Psoas muscle (tissue), 8 donors: Measurements from ENCODE around the gene MYMX. TPM values are rescaled to one million over a fixed set of nuclear protein-coding genes. Genes with fewer than 3 reads are reported as not detected.
"Not testable (repeated sequence)": the region's sequence is repeated elsewhere in the genome, so short reads cannot be mapped to it uniquely, and the experiment has no call there.

Source experiments
- ATAC-seq, 4 donors: fragments of 200-7000 bp; cut with Tn5 transposase; one replicate each; pipeline ENCODE4 v1.9.1; 2020; ENCODE audit warnings: moderate library complexity in 3 of 4, mild to moderate bottlenecking in 2 of 4
- DNase-seq, 2 donors: peaks; one replicate each; pipeline ENCODE4 v3.0.0-alpha.2; 2020
- H3K27ac ChIP-seq: fragments of 200-600 bp; one replicate; pipeline ENCODE4 v1.8.0; 2022
- H3K27me3 ChIP-seq, 3 donors: fragments of 200-600 bp in 1 of 3; one replicate each; pipeline versions ENCODE4 v1.6.1 to v1.8.0; 2013 to 2022; ENCODE audit warnings: low read length in 2 of 3, mild to moderate bottlenecking in 2 of 3, moderate library complexity in 1 of 3; ENCODE audit not compliant: insufficient read depth in 3 of 3
- H3K36me3 ChIP-seq, 2 donors: fragments of 200-600 bp in 1 of 2; one replicate each; pipeline versions ENCODE4 v1.6.1 to v1.8.0; 2013 to 2022; ENCODE audit warnings: low read depth in 1 of 2, mild to moderate bottlenecking in 1 of 2, moderate library complexity in 1 of 2; ENCODE audit not compliant: insufficient read depth in 1 of 2
- H3K4me1 ChIP-seq: fragments of 200-600 bp; one replicate; pipeline ENCODE4 v1.8.0; 2022
- H3K4me3 ChIP-seq: fragments of 200-600 bp; one replicate; pipeline ENCODE4 v1.8.0; 2022; ENCODE audit warnings: mild to moderate bottlenecking
- H3K9me3 ChIP-seq: fragments of 200-600 bp; one replicate; pipeline ENCODE4 v1.8.0; 2022
- CTCF ChIP-seq: fragments of 200-600 bp; IDR thresholded peaks from one replicate; pipeline ENCODE4 v1.8.0; 2022; ENCODE audit warnings: antibody characterized with exemption
- WGBS, 3 donors: extraction: QIAGEN DNeasy Blood & Tissue Kit; methylation state at CpG; one replicate each; pipeline versions ENCODE4 v1.1.6 to v1.1.7; 2013; 5-methylcytosine and 5-hydroxymethylcytosine counted together
- intact Hi-C, 2 donors: fragments of 100-400 bp; cut with DNase I; formaldehyde crosslinking; loops; one replicate each; pipeline versions ENCODE4 v1.11.0 to v1.14.2; 2022
- polyA plus RNA-seq, 3 donors: library from polyadenylated mRNA; stranded (reverse); fragments of 200-250 nt; gene quantifications; one replicate each; pipeline ENCODE4 v1.2.3, GENCODE V29; 2013
- total RNA-seq, 4 donors: library from RNA; stranded (reverse); fragmentation: NEBNext Ultra II Directional in 2 of 4; extraction: Animal tissue kit (Norgen Biotek cat#: 25700) in 2 of 4; gene quantifications; one replicate each; pipeline versions ENCODE4 v1.2.1 to v1.2.4, GENCODE V29; 2021 to 2023
- donor health status: healthy with polysubstance abuse.
- donor health status: DM: no; HTN: no; CAD: no; lungs with moderate emphysema.
- donor health status: Bipolar disorder and iron deficiency.
- donor health status: healthy.
- donor health status: DM: yes; HTN: yes; CAD: no.
- donor health status: DM: no; HTN: no; CAD: no.
- donor health status: DM: no; HTN: no; CAD: no.
- donor health status: DM: yes; HTN: yes; CAD: no.

Gene MYMX
- total and polyA plus RNA-seq, 7 donors, result 0.09 to 0.61 (median 0.36) TPM; not detected in 2

- no peaks in the 10 kb centered on the region for H3K9me3 ChIP-seq
- H3K27me3 ChIP-seq, result no peaks in the 10 kb centered on the region
- TF ChIP-seq CTCF, result no peak
- H3K36me3 ChIP-seq, result no peaks in the 10 kb centered on the region
- H3K4me1 ChIP-seq, result peaks cover 4% of the 10 kb centered on the region
- H3K27ac ChIP-seq, result no peak overlapping the region
- no peak for ATAC-seq
- WGBS, 3 donors, result 82 to 85% (median 83%) methylated on average over 4 of the region's 4 CpGs
- no peak for DNase-seq
- intact Hi-C loops, result loop anchor here in 1 of 2 donors (5.0 kb wide), 1 partner anchor 37 kb away; the partner anchor contains the start of gene MYMX
- H3K4me3 ChIP-seq, result no peak overlapping the region
These were observed 36.3 kb upstream of the MYMX start for GRCh38 chr6:44180406-44180805.

- peak in 1 of 4 donors; percentile 32 for ATAC-seq
- intact Hi-C loops, result loop anchor here in 1 of 2 donors (5.0 kb wide), 1 partner anchor 36 kb away; the partner anchor contains the start of gene MYMX
- WGBS, 3 donors, result 86 to 92% (median 89%) methylated on average over 4 of the region's 4 CpGs
- H3K4me3 ChIP-seq, result no peak overlapping the region
- TF ChIP-seq CTCF, result no peak
- no peaks in the 10 kb centered on the region for H3K9me3 ChIP-seq
- peaks cover 4% of the 10 kb centered on the region for H3K4me1 ChIP-seq
- H3K27me3 ChIP-seq, result no peaks in the 10 kb centered on the region
- no peaks in the 10 kb centered on the region for H3K36me3 ChIP-seq
- no peak for DNase-seq
- H3K27ac ChIP-seq, result no peak overlapping the region
These were observed 35.8 kb upstream of the MYMX start for GRCh38 chr6:44180886-44181285.

- H3K27ac ChIP-seq, H3K4me3 ChIP-seq, H3K27me3 ChIP-seq, H3K36me3 ChIP-seq, DNase-seq, ATAC-seq, H3K9me3 ChIP-seq, H3K4me1 ChIP-seq: not testable (repeated sequence)
- intact Hi-C loops, result loop anchor here in 1 of 2 donors (5.0 kb wide), 1 partner anchor 36 kb away; the partner anchor contains the start of gene MYMX
These were observed 34.9 kb upstream of the MYMX start for GRCh38 chr6:44181784-44182183.

- ATAC-seq (no peak), DNase-seq (no peak)
- no peak overlapping the region for H3K27ac ChIP-seq
- intact Hi-C loops, result loop anchor here in 1 of 2 donors (5.0 kb wide), 1 partner anchor 34 kb away; the partner anchor contains the start of gene MYMX
- no peak for TF ChIP-seq CTCF
- WGBS, 3 donors, result 93 to 94% (median 94%) methylated on average over 4 of the region's 4 CpGs
- no peak overlapping the region for H3K4me3 ChIP-seq
- H3K27me3 ChIP-seq, result no peaks in the 10 kb centered on the region
- no peaks in the 10 kb centered on the region for H3K36me3 ChIP-seq
- H3K4me1 ChIP-seq, result peaks cover 4% of the 10 kb centered on the region
- no peaks in the 10 kb centered on the region for H3K9me3 ChIP-seq
These were observed 33.8 kb upstream of the MYMX start for GRCh38 chr6:44182911-44183390.

GRCh38 chr6:44183783-44184182 is 32.9 kb upstream of the MYMX start:
- Histone ChIP-seq H3K36me3 (no peaks in the 10 kb centered on the region), H3K4me1 (no peaks in the 10 kb centered on the region), H3K9me3 (no peaks in the 10 kb centered on the region), H3K27me3 (no peaks in the 10 kb centered on the region), H3K27ac (no peak overlapping the region), H3K4me3 (no peak overlapping the region)
- intact Hi-C loops, result loop anchor here in 1 of 2 donors (5.0 kb wide), 1 partner anchor 34 kb away; the partner anchor contains the start of gene MYMX
- TF ChIP-seq CTCF, result no peak
- WGBS, 3 donors, result 69 to 81% (median 75%) methylated on average over 9 of the region's 9 CpGs
- ATAC-seq (no peak), DNase-seq (no peak)

DNA sequence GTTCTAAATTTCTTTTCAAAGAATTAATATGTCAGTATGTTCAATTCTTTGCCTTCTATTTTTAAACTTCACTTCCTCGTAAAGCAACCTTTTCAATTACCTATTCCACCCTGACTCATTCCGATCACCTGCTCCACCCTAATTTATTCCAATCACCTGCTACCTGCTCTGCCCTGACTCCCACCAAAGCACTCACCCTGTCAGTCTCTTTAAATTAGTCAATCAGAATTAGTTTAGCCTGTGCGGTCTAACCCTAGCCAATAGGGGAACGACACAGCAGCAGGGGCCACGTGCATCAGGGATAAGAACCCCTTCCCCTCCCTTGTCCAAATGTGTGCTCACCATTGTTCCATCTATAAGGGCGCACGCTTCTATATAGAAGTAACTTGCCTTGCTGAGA is 31.4 kb upstream of the MYMX start:
- H3K4me1 ChIP-seq, DNase-seq, H3K4me3 ChIP-seq, H3K9me3 ChIP-seq, ATAC-seq, H3K36me3 ChIP-seq, H3K27ac ChIP-seq, H3K27me3 ChIP-seq: not testable (repeated sequence)
- intact Hi-C loops, result loop anchor here in 1 of 2 donors (5.0 kb wide), 1 partner anchor 1862 kb away; no protein-coding TSS in a partner anchor
- 85 to 95% (median 90%) methylated on average over 7 of the region's 7 CpGs for WGBS, 3 donors
